Measurements from ENCODE around the gene FBXO11. TPM values are rescaled to one million over a fixed set of nuclear protein-coding genes. Genes with fewer than 3 reads are reported as not detected.

Gene FBXO11
- 77.8 and 89.1 TPM in 2 replicates for total RNA-seq

DNA sequence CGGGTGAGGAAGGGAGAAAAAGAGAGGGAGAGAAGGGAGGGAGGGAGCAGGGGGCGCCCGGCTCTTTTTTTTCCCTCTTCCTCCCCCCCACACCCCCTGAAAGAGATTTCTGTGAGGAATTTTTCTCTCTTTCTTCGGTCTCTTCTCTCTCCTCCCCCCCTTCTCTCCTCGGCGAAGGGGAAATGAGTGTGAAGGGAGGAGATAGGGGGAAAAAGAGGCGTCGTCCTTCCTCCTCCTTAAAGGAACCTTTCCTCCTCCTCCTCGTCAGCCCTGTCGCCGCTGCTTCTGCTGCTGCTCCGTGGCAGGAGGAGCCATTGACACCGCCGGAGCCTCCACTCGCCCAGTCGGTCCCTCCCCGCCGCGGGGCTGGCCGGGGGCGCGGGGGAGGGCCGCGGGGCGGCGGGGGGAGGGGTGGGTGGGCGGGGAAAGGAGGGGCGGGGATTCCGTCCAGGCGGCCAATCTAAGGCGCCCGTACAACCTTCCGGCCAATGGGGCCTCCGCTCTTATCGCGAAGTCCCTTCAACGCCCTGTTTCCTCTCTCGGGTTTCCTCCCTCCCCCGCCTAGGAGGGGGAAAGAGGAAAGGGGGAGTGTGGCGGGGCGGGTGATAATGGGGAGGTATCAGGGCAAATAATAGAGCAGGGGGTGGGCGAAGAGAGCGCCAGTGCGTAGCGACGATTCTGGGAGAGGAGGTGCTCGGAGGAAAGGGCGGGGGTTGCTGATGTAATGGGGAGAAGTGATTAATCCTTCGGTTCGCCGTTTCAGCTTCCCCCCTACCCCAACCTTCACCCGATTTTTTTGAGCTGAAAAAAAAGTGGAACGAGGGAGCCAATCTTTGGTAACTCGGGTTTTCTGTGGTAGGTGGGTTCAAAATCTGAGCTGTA, at the start of gene FBXO11:
FBXO11 (minus strand) TSS at position 342 of the 882 bp plus-strand sequence. CDS start 778 bp downstream, outside the sequence.
- Mint-ChIP-seq H3K27me3 (no peaks in the 10 kb centered on the region), H3K36me3 (ENCODE audit: low read depth) (peaks cover 22% of the 10 kb centered on the region), H3K27ac (peak within 1 kb of the TSS; percentile 99), H3K4me1 (peaks cover 42% of the 10 kb centered on the region), H3K9me3 (no peaks in the 10 kb centered on the region), H3K4me3 (peak within 1 kb of the TSS; percentile 93)
- intact Hi-C loops (cut with micrococcal nuclease), result loop anchor here (1.0 to 2.0 kb wide), 8 partner anchors 8 to 514 kb away; partner anchors contain the start of genes MSH2 and MSH6
- peak; percentile 85 for DNase-seq
- POLR2A ChIA-PET, result interaction anchor here (0.5 to 1.6 kb wide), 14 partner anchors 9 to 724 kb away, joined by 3 to 21 read pairs (median 4); partner anchors contain the start of gene MSH6
- TF ChIP-seq, protein P1, sequence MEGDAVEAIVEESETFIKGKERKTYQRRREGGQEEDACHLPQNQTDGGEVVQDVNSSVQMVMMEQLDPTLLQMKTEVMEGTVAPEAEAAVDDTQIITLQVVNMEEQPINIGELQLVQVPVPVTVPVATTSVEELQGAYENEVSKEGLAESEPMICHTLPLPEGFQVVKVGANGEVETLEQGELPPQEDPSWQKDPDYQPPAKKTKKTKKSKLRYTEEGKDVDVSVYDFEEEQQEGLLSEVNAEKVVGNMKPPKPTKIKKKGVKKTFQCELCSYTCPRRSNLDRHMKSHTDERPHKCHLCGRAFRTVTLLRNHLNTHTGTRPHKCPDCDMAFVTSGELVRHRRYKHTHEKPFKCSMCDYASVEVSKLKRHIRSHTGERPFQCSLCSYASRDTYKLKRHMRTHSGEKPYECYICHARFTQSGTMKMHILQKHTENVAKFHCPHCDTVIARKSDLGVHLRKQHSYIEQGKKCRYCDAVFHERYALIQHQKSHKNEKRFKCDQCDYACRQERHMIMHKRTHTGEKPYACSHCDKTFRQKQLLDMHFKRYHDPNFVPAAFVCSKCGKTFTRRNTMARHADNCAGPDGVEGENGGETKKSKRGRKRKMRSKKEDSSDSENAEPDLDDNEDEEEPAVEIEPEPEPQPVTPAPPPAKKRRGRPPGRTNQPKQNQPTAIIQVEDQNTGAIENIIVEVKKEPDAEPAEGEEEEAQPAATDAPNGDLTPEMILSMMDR (IDR thresholded peaks at IDR 0.05), result no peak
- ATAC-seq (ENCODE audit: low read depth), result peak; percentile 85
- CTCF ChIA-PET, result interaction anchor here (0.5 to 1.9 kb wide), 10 partner anchors 9 to 606 kb away, joined by 3 to 15 read pairs (median 4); no protein-coding TSS in a partner anchor

DNA sequence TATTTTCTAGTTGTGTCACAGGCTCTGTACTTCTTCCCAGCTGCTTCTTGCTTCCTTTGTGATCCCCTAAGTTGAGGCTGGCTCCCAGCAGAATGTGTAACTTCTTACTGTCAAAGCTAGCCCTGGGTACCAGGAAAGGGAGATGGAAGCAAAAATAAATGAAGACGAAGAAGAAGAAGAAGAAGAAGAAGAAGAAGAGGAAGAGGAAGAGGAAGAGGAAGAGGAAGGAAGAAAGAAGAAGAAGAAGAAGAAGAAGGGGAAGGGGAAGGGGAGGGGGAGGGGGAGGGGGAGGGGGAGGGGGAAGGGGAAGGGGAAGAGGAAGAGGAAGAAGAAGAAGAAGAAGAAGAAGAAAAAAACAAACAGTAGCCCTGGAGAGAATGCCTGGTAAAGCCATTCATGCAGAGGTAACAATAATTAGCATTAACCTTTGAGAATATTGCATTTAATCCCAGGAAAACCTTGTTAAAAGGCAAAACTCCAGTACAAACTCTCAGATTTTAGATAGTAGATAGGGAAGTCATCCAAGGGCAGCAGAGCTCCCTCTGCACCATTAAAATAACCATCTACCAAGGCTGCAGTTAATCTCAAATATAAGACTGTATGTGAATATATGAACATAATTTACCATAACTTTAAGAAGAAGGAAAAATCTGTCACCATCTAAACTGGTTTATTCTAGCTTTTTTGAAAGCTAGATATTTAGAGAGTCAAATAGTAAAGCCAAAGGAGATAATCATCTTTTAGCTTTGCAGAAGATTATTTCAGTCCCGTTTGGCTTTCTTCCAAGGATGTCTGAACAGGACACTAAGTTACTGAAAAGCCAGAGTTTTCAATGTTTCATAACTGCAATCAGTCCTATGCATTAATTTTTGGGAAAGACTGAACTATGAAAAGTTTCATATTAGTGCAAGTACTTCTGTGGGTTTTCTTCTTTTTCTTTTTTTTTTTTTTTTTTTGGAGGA, 44.3 kb upstream of the FBXO11 start:
- H3K4me3 Mint-ChIP-seq, result no peak overlapping the region
- TF ChIP-seq, protein P1 (IDR thresholded peaks at IDR 0.05), result no peak
- H3K36me3 Mint-ChIP-seq (ENCODE audit: low read depth), result no peaks in the 10 kb centered on the region
- no peaks in the 10 kb centered on the region for H3K9me3 Mint-ChIP-seq
- ATAC-seq (ENCODE audit: low read depth), result no peak
- peaks cover 11% of the 10 kb centered on the region for H3K27me3 Mint-ChIP-seq
- no peaks in the 10 kb centered on the region for H3K4me1 Mint-ChIP-seq
- CTCF ChIA-PET, result no interaction called here
- no peak overlapping the region for H3K27ac Mint-ChIP-seq
- POLR2A ChIA-PET, result no interaction called here
- intact Hi-C loops (cut with micrococcal nuclease), result no loop called here
- DNase-seq, result no peak

DNA sequence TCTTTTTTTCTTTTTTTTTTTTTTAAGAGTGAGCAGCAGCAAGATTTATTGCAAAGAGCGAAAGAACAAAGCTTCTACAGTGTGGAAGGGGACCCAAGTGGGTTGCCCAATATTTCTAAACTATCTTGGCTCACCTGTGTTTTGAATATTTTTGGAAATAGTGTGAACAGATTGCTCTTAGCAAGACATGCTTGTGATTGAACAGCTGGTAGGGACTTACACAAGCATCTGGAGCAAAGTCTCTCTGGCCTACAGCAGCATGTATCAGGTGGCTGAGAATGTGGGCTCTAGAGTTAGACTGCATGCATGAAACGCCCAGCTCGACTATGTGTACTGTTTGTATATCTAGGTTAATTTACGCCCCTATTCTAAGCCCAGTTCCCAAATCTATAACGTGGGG, 40.3 kb upstream of the FBXO11 start:
- Mint-ChIP-seq H3K36me3 (ENCODE audit: low read depth) (no peaks in the 10 kb centered on the region), H3K4me1 (no peaks in the 10 kb centered on the region), H3K9me3 (no peaks in the 10 kb centered on the region), H3K4me3 (no peak overlapping the region), H3K27ac (no peak overlapping the region), H3K27me3 (peaks cover 5% of the 10 kb centered on the region)
- intact Hi-C loops (cut with micrococcal nuclease), result no loop called here
- ATAC-seq (ENCODE audit: low read depth) (no peak), DNase-seq (no peak)
- ChIA-PET POLR2A (no interaction called here), CTCF (no interaction called here)
- TF ChIP-seq, protein P1 (IDR thresholded peaks at IDR 0.05), result no peak

DNA sequence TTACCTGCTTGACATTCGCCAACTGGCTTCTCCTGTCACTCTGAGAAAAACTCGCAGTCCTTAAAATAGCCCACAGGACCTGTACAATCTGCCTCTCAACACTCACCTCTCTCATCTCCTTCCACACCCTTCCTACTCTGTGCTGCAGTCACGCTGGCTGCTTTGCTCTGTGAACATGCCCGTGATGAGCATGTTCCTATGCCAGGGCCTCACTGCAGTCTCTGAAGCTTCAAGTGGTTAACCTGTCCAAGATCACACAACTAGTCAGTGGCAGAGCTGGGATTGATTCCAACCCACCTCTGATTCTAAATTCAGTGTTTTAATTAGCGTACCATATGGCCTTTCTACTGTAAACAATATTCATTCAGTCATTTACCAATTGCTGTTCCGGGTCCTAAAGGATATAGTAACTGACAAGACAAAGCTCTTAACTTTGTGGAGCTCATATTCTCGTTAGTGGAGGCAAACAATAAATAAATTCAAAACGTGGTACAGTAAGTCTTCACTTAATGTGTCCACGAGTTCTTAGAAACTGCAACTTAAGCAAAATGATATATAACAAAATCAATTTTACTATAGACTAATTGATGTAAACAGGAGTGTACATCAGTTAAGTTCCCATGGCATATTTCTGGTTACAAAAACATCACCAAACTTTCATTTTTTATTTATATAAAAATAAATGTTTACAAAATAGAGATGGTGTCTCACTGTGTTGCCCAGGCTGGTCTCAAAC, 38.9 kb upstream of the FBXO11 start:
- H3K4me3 Mint-ChIP-seq, result no peak overlapping the region
- ChIA-PET CTCF (no interaction called here), POLR2A (no interaction called here)
- H3K27ac Mint-ChIP-seq, result no peak overlapping the region
- no peaks in the 10 kb centered on the region for H3K4me1 Mint-ChIP-seq
- no peaks in the 10 kb centered on the region for H3K9me3 Mint-ChIP-seq
- no peak for ATAC-seq (ENCODE audit: low read depth)
- H3K36me3 Mint-ChIP-seq (ENCODE audit: low read depth), result no peaks in the 10 kb centered on the region
- no peak for DNase-seq
- intact Hi-C loops (cut with micrococcal nuclease), result no loop called here
- peaks cover 9% of the 10 kb centered on the region for H3K27me3 Mint-ChIP-seq
- TF ChIP-seq, protein P1 (IDR thresholded peaks at IDR 0.05), result no peak

Measured in activated B cell treated with CpG ODN at 0.5 μM for 24 hours (primary cell).